ENCODE data around the gene ZNF335. TPM values are rescaled to one million over a fixed set of nuclear protein-coding genes. Genes with fewer than 3 reads are reported as not detected.

The ZNF335 gene
- total and polyA plus RNA-seq, 12 donors: 4.9 to 13.1 (median 7.3) TPM

- DNase-seq: peak in 1 of 2 donors; percentile 48
These were observed 1.2 kb downstream of the ZNF335 start for GRCh38 chr20:45970646-45971424.

GRCh38 chr20:45969712-45970634, 2.0 kb downstream of the ZNF335 start:
- intact Hi-C loops (cut with DNase I): loop anchor here in 8 of 10 donors (2.0 to 10.0 kb wide), 9 partner anchors 35 to 165 kb away; partner anchors contain the start of genes TNNC2 (in 4 of the 8), CTSA (in 3 of the 8), NEURL2 (in 3 of the 8) and SNX21 (in 2 of the 8)
- H3K36me3 ChIP-seq: peaks cover 0 to 50% (median 31%) of the 10 kb centered on the region in 9 donors
- no peak for DNase-seq
- peak overlapping the region in 6 of 10 donors; percentile 98 to 100 (median 99) for H3K27ac ChIP-seq
- peak overlapping the region in 7 of 10 donors; percentile 63 to 95 (median 86) for H3K4me3 ChIP-seq
- peaks cover 0 to 39% (median 22%) of the 10 kb centered on the region in 9 donors for H3K4me1 ChIP-seq
- ATAC-seq: no peak
- WGBS, 2 donors: 49 to 53% methylated on average over 6 of the region's 6 CpGs
- H3K27me3 ChIP-seq: no peaks in the 10 kb centered on the region
- no peaks in the 10 kb centered on the region for H3K9me3 ChIP-seq
- TF ChIP-seq CTCF (IDR thresholded peaks at IDR 0.05): peak; percentile 24 to 68 (median 59)

More at GRCh38 chr20:45970646-45971424, 1.2 kb downstream of the ZNF335 start:
- Histone ChIP-seq H3K27me3 (no peaks in the 10 kb centered on the region), H3K27ac (peak overlapping the region; percentile 96 to 100 (median 99)), H3K4me1 (peaks cover 0 to 39% (median 22%) of the 10 kb centered on the region in 9 donors), H3K36me3 (peaks cover 0 to 41% (median 24%) of the 10 kb centered on the region in 9 donors), H3K4me3 (peak overlapping the region; percentile 63 to 99 (median 88)), H3K9me3 (no peaks in the 10 kb centered on the region)
- TF ChIP-seq CTCF (IDR thresholded peaks at IDR 0.05): no peak
- intact Hi-C loops (cut with DNase I): loop anchor here in 2 of 10 donors (1.0 to 10.0 kb wide), 5 partner anchors 36 to 136 kb away; partner anchors contain the start of genes CTSA (in 1 of the 2), NCOA5 (in 1 of the 2), NEURL2 (in 1 of the 2) and PCIF1 (in 1 of the 2)
- ATAC-seq: peak; percentile 0 to 19 (median 0)
- 12 to 15% methylated on average over 33 to 34 of the region's 34 CpGs for WGBS, 2 donors

GRCh38 chr20:45968801-45969711, 2.9 kb downstream of the ZNF335 start:
- no peak for TF ChIP-seq CTCF (IDR thresholded peaks at IDR 0.05)
- H3K27ac ChIP-seq: peak overlapping the region in 3 of 10 donors; percentile 26 to 99 (median 31)
- no peak for ATAC-seq
- no peaks in the 10 kb centered on the region for H3K9me3 ChIP-seq
- H3K4me1 ChIP-seq: peaks cover 0 to 39% (median 22%) of the 10 kb centered on the region in 9 donors
- WGBS, 2 donors: 80 to 88% methylated on average over 14 of the region's 14 CpGs
- no peaks in the 10 kb centered on the region for H3K27me3 ChIP-seq
- H3K4me3 ChIP-seq: peak overlapping the region in 1 of 10 donors; percentile 81
- intact Hi-C loops (cut with DNase I): loop anchor here in 6 of 10 donors (5.0 to 10.0 kb wide), 6 partner anchors 74 to 164 kb away; partner anchors contain the start of genes TNNC2 (in 4 of the 6), CTSA (in 2 of the 6), NEURL2 (in 2 of the 6) and SNX21 (in 1 of the 6)
- DNase-seq: no peak
- peaks cover 0 to 59% (median 38%) of the 10 kb centered on the region in 9 donors for H3K36me3 ChIP-seq

All from heart right ventricle (tissue), 16 donors.